ENCODE data around the gene RHOD.

RHOD gene, protein sequence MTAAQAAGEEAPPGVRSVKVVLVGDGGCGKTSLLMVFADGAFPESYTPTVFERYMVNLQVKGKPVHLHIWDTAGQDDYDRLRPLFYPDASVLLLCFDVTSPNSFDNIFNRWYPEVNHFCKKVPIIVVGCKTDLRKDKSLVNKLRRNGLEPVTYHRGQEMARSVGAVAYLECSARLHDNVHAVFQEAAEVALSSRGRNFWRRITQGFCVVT

DNA sequence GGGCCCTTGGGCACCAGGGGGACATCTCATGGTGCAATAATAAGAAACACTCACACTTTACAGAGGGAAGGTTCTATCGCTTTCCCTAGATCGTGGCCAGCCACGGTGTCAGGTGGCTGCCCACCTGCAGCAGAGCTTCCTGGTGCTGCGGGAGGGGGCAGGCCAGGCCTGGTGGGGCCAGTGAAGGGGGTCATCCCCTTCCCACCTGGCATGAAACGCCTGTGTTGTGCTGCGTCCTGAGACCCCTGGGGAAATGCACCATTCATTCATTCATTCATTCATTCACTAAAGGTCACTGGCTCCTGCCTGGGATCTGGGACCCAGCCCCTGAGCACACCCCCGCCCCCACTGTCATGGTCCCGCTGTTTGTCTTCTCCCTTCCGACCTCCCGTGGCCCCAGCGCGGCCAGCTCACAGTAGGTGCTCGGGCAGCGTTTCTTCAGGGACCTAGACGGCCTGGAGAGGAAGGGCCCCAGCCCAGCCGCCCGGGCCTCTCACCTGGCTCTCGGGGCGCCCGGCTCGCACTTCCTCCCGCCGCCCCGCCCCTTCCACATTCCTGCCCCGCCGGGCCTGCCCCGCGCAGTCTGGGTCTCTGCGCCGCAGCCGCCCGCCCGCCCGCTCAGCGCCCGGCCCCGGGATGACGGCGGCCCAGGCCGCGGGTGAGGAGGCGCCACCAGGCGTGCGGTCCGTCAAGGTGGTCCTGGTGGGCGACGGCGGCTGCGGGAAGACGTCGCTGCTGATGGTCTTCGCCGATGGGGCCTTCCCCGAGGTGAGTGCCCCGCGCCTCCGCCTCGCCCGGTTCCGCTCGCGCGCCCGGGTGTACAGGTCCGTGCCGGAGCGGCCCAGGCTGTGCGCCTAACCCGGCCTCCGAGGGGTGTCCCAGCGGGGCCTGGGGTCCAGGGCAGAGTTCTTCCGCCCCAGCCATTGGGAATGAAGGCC, at the start of gene RHOD:
TSS of gene RHOD (plus strand) at position 581 of the 938 bp plus-strand sequence. CDS start at position 637, 56 bp downstream.
- no peak for DNase-seq (ENCODE audit: low read depth)

DNA sequence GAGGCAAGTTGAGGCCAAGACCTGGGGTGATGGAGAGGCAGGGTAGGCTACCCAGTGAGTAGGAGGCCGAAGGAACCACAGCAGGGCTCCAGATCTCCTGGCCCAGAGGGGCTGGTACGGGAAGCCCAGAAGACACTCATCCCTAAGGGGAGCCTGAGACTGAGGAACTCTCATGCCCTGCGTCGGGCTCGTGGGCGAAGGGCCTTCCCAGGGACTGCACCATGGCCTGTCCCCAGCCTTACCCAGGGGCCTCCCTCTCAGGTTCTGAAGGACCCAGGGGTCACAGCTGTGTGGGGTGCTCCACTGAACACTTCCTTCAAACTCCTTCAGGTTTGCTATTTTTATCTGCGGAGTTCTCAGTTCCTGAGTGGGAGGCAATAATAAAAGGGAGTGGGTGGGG, 49.5 kb upstream of the RHOD start:
- no peak for DNase-seq (ENCODE audit: low read depth)

- no peak for DNase-seq (ENCODE audit: low read depth)
Measured at GRCh38 chr11:67010296-67010905, 46.2 kb upstream of the RHOD start.

DNA sequence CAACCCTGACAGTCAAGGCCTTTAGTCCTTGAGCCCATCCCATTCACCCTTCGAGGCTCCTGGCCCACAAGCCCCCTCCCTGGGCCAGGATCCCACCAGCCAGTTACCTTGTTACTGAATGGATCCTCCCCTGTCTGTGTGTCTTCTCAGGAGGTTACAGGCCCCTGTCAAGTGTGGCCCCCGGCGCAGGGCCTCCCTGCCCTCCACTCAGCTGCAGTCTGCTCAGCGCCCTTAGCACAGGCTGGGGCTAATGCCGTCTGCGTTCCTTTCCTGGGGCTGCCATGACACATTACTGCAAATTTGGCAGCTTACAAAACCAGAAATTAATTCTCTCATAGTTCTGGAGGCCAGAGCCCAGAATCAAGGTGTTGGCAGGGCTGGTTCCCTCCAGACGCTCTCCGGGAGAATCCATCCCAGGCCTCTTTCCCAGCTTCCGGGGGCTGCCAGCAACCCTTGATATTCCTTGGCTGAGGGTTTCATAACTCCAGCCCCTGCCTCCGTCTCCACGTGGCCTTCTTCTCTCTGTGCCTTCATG, 43.1 kb upstream of the RHOD start:
- no peak for DNase-seq (ENCODE audit: low read depth)

- DNase-seq (ENCODE audit: low read depth) = no peak
Measured at GRCh38 chr11:67014343-67014742, 42.3 kb upstream of the RHOD start.

- no peak for DNase-seq (ENCODE audit: low read depth)
Measured at GRCh38 chr11:67015048-67015447, 41.6 kb upstream of the RHOD start.

- DNase-seq (ENCODE audit: low read depth) = no peak
Measured at GRCh38 chr11:67016550-67016949, 40.1 kb upstream of the RHOD start.

GRCh38 chr11:67020949-67021348, 35.7 kb upstream of the RHOD start:
- no peak for DNase-seq (ENCODE audit: low read depth)

- no peak for DNase-seq (ENCODE audit: low read depth)
Measured at GRCh38 chr11:67022341-67022933, 34.2 kb upstream of the RHOD start.

GRCh38 chr11:67022961-67023956, 33.4 kb upstream of the RHOD start, which contains the start of gene SYT12:
Gene SYT12, plus strand, starts transcription at chr11:67023134. Its CDS starts 7,011 bp downstream, at chr11:67030145.
- DNase-seq (ENCODE audit: low read depth) = no peak

- DNase-seq (ENCODE audit: low read depth) = no peak
Measured at GRCh38 chr11:67023957-67024353, 32.7 kb upstream of the RHOD start.

DNA sequence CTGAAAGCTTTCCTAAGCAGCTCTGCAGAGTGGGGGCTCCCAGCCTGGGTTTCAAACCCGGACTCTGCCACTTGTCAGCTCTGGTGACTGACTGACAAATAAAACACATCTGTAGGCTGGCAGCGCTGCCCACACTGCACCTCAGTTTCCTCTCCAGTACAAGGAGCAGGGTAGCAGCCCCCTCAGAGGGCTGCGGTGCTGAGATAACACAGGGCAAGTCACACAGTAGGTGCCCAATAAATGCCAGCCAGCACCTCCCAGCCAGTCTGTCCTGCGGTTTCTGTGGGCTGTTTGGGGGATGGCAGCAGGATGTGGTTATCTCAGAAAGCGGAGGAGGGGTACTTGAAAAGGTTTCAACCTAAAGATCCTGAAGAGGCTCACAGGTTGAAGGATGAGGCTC, 32.2 kb upstream of the RHOD start:
- peak; percentile 24 for DNase-seq (ENCODE audit: low read depth)

DNA sequence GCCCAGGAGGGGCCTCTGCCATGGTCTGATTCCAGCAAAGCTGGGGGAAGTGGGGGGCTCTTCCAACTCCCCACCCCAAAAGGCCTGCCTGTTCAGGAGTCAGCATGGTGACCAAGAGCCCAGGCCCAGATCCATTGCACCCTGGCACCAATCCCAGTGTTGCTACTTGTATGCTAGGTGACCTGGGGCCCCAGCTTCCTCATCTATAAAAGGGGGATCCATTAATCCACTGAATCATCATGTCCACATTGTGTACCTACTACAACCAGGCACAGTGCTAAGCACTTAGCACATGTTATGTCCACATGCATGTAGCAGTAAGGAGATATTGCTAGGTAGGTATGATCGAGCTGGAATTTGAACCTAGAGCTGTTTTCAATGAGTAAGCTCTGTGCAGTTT, 31.7 kb upstream of the RHOD start:
- no peak for DNase-seq (ENCODE audit: low read depth)

DNA sequence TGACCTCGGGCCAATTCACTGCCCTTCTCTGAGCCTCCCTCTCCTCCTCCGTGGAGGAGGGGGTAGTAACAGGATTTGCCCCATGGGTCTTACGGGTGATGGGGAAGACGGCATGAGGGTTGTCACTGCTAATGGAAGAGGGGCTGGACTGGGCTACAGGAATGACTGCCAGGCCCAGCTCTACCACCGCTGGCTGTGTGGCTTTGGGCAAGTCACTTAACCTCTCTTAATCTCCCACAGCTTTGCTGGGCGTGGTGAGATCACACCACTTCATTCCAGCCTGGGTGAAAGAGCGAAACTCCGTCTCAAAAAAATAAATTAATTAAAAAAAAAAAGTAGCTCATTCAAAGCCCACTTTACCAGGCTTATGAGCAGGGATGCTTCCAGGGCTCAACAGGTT, 30.9 kb upstream of the RHOD start:
- no peak for DNase-seq (ENCODE audit: low read depth)

GRCh38 chr11:67026941-67027340, 29.7 kb upstream of the RHOD start:
- DNase-seq (ENCODE audit: low read depth) = no peak

DNA sequence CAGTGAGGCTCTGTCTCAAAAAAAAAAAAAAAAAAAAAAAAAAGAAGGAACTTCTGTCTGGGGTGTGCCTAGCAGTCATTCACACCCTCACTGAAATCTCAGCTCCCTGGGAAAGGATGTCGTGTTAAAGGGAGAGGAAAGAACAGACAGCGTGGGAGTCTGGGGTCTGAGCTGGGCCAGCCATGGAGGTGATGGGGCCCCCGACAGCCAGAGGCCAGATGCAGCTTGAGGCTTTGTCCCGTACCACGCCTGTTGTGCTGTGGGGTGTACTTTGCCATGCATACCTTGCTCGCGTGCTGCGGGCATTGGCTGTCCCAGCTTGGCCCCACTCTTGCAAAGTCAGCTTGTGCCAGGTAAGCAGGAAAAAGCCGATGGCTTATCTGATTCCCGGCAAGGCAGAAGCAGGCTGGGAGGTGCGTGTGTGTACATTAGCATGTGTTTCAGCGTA, 29.1 kb upstream of the RHOD start:
- no peak for DNase-seq (ENCODE audit: low read depth)

DNA sequence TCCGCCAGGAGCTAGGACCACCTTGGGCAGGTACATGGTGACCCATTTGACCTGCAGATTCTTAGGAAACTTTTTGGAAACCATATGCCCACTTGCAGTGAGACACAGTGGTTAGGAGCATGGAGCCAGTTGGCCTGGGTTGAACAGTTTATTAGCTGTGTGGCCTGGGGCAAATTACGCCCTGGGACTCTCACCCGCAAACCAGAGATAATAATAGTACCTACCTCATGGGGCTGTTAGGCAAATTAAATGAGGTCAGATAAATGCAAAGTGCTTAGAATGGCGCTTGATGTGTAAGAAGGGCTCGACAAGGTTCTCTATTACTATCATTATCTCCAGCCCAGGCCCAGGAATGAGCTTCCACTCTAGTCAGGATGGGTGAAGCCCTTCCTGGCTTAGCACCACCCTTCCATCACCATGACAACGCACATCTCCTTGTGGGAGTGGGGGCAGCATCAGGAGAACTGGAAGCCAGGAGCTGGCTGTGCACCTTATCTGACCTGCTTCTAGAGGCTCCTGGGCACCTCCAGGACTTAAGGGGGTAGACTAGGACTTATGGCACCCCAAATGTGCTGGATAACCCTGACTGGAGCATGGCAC, 28.6 kb upstream of the RHOD start:
- no peak for DNase-seq (ENCODE audit: low read depth)

DNA sequence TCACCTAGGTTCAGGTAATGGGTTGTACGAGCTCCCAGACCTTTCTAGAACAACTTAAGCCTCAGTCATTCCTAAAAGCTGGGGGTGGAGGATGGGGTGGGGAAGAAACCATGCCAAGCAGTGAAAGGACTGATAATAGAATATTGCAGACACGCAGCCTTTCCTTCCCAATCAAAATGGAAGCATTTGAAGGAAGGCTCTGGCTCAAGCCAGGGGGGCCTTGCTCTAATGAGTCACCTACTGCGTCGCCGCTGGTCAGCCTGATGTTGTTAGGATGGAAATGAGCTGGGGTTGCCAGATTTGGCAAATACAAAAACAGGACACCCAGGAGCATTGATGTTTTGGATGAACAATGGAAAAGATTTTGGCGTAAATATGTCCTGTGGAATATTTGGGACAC, 27.5 kb upstream of the RHOD start:
- no peak for DNase-seq (ENCODE audit: low read depth)

DNA sequence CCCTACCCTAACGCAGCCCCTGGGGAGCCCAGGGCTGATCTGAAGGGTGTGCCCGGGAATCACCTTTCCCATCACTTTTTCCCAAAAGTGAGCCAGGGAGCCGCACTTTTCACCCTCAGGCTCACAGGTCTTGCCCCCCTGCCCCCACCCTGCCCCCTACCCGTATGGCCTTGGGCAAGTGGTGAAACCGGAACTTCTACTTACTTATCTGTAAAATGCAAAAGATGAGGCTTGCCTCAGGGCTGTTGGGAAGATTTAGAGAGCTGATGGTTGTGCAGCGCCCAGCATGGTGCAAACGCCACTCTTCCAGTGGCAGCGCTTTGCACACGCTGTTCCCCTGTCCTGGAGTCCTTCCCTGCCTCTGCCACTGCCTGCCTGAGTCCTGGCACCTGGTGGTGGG, 25.7 kb upstream of the RHOD start:
- no peak for DNase-seq (ENCODE audit: low read depth)

GRCh38 chr11:67031791-67032561, 24.7 kb upstream of the RHOD start:
- DNase-seq (ENCODE audit: low read depth) = no peak

Measured in activated T-cell treated with anti-CD3 and anti-CD28 coated beads for 24 hours (primary cell).